WERI-Rb-1 (cell line): ENCODE measurements around the gene CD109.
A peak's percentile ranks its signal among the peaks of the same experiment; 100 is the strongest.

Experiments used
- DNase-seq: peaks from one replicate; pipeline ENCODE4 v3.0.0-alpha.2; 2020
- H3K27ac ChIP-seq: fragments of 250-450 bp; sonication (Bioruptor Pico); 2 replicates; pipeline ENCODE4 v1.5.1; 2020; ENCODE audit warnings: mild to moderate bottlenecking, moderate library complexity
- H3K27me3 ChIP-seq: fragments of 250-450 bp; sonication (Bioruptor Pico); 2 replicates; pipeline ENCODE4 v1.5.1; 2021; ENCODE audit warnings: mild to moderate bottlenecking, low read depth, moderate library complexity; ENCODE audit not compliant: insufficient read depth, severe bottlenecking
- H3K36me3 ChIP-seq: fragments of 250-450 bp; sonication (Bioruptor Pico); 2 replicates; pipeline ENCODE4 v1.5.1; 2020; ENCODE audit warnings: mild to moderate bottlenecking, moderate library complexity
- H3K4me3 ChIP-seq: 2 replicates; pipeline ENCODE4 v1.5.1; 2011; ENCODE audit warnings: low read depth, mild to moderate bottlenecking, control low read depth, low read length
- H3K9me3 ChIP-seq: fragments of 250-450 bp; sonication (Bioruptor Pico); 2 replicates; pipeline ENCODE4 v1.5.1; 2021; ENCODE audit warnings: mild to moderate bottlenecking, moderate library complexity; ENCODE audit not compliant: severe bottlenecking
- CTCF ChIP-seq: IDR thresholded peaks from 2 replicates; pipeline ENCODE4 v1.5.1; 2011; ENCODE audit warnings: low read depth, mild to moderate bottlenecking, control low read depth, inconsistent platforms, low read length

The CD109 gene

GRCh38 chr6:73666393-73666792 lies 29.6 kb upstream of the CD109 start:
- H3K27ac ChIP-seq: no peak overlapping the region
- TF ChIP-seq CTCF: no peak
- DNase-seq: no peak
- H3K27me3 ChIP-seq: no peaks in the 10 kb centered on the region
- no peaks in the 10 kb centered on the region for H3K9me3 ChIP-seq
- H3K4me3 ChIP-seq: no peak overlapping the region
- no peaks in the 10 kb centered on the region for H3K36me3 ChIP-seq

- Histone ChIP-seq H3K27me3 (no peaks in the 10 kb centered on the region), H3K4me3 (no peak overlapping the region), H3K9me3 (no peaks in the 10 kb centered on the region), H3K27ac (no peak overlapping the region), H3K36me3 (no peaks in the 10 kb centered on the region)
- no peak for DNase-seq
- no peak for TF ChIP-seq CTCF
Measured at GRCh38 chr6:73667798-73668197, 28.2 kb upstream of the CD109 start.

GRCh38 chr6:73669005-73669404 lies 27.0 kb upstream of the CD109 start:
- TF ChIP-seq CTCF: no peak
- no peak for DNase-seq
- no peaks in the 10 kb centered on the region for H3K27me3 ChIP-seq
- no peak overlapping the region for H3K27ac ChIP-seq
- H3K4me3 ChIP-seq: no peak overlapping the region
- H3K9me3 ChIP-seq: no peaks in the 10 kb centered on the region
- H3K36me3 ChIP-seq: no peaks in the 10 kb centered on the region

GRCh38 chr6:73671911-73672685 lies 23.9 kb upstream of the CD109 start:
- H3K4me3 ChIP-seq: no peak overlapping the region
- no peaks in the 10 kb centered on the region for H3K9me3 ChIP-seq
- no peak for DNase-seq
- no peak for TF ChIP-seq CTCF
- H3K27me3 ChIP-seq: no peaks in the 10 kb centered on the region
- H3K36me3 ChIP-seq: no peaks in the 10 kb centered on the region
- no peak overlapping the region for H3K27ac ChIP-seq

- H3K27me3 ChIP-seq: no peaks in the 10 kb centered on the region
- no peaks in the 10 kb centered on the region for H3K36me3 ChIP-seq
- H3K27ac ChIP-seq: no peak overlapping the region
- no peaks in the 10 kb centered on the region for H3K9me3 ChIP-seq
- TF ChIP-seq CTCF: peak; percentile 87
- DNase-seq: peak; percentile 77
- no peak overlapping the region for H3K4me3 ChIP-seq
Measured at GRCh38 chr6:73675466-73676098, 20.4 kb upstream of the CD109 start.
